HG03520 (cell line): Measurements from ENCODE around the gene TRIM10.

ENCODE experiments used
- ATAC-seq: cut with Tn5 transposase; IDR thresholded peaks from one replicate; pipeline ENCODE4 v1.9.1; 2021; ENCODE audit warnings: mild to moderate bottlenecking, moderate library complexity; ENCODE audit not compliant: unreplicated experiment

TRIM10 gene

GRCh38 chr6:30160785-30161531, at the start of gene TRIM10:
Gene TRIM10 (minus strand): TSS chr6:30161211. CDS start chr6:30160858, 353 bp downstream.
- no peak for ATAC-seq

GRCh38 chr6:30207619-30208295, 46.7 kb upstream of the TRIM10 start:
- ATAC-seq = no peak

- no peak for ATAC-seq
Measured at GRCh38 chr6:30206799-30207618, 46.0 kb upstream of the TRIM10 start.

- ATAC-seq = no peak
Measured at GRCh38 chr6:30206152-30206551, 45.1 kb upstream of the TRIM10 start.

GRCh38 chr6:30204116-30204515, 43.1 kb upstream of the TRIM10 start:
- no peak for ATAC-seq

- ATAC-seq = no peak
Measured at GRCh38 chr6:30202366-30202765, 41.4 kb upstream of the TRIM10 start.

- peak; percentile 67 for ATAC-seq
Measured at GRCh38 chr6:30200551-30201281, 39.7 kb upstream of the TRIM10 start.

- ATAC-seq = no peak
Measured at GRCh38 chr6:30198166-30199084, 37.4 kb upstream of the TRIM10 start.

GRCh38 chr6:30196376-30196775, 35.4 kb upstream of the TRIM10 start:
- no peak for ATAC-seq

- ATAC-seq = no peak
Measured at GRCh38 chr6:30195951-30196350, 34.9 kb upstream of the TRIM10 start.

- no peak for ATAC-seq
Measured at GRCh38 chr6:30194797-30195690, 34.0 kb upstream of the TRIM10 start.

GRCh38 chr6:30192076-30192475, 31.1 kb upstream of the TRIM10 start:
- no peak for ATAC-seq

- no peak for ATAC-seq
Measured at GRCh38 chr6:30188541-30188940, 27.5 kb upstream of the TRIM10 start.

GRCh38 chr6:30185846-30186484, 25.0 kb upstream of the TRIM10 start:
- no peak for ATAC-seq

GRCh38 chr6:30184417-30185031, 23.5 kb upstream of the TRIM10 start:
- ATAC-seq = no peak

GRCh38 chr6:30180145-30180544, 19.1 kb upstream of the TRIM10 start:
- no peak for ATAC-seq

- no peak for ATAC-seq
Measured at GRCh38 chr6:30178837-30179236, 17.8 kb upstream of the TRIM10 start.

GRCh38 chr6:30175765-30176164, 14.8 kb upstream of the TRIM10 start:
- ATAC-seq = no peak
